Stimulated activated CD4-positive, alpha-beta T cell treated with anti-CD3 and anti-CD28 coated beads, Interleukin-1b, Interleukin-23, amount 100 ng/mL, for 48 hours (primary cell): ENCODE data around the gene NEU1.
A peak's percentile ranks its signal among the peaks of the same experiment; 100 is the strongest.

Experiments
- DNase-seq: peaks from one replicate; pipeline ENCODE4 v3.0.0-alpha.2; 2020

The NEU1 gene

GRCh38 chr6:31892821-31893220, 30.2 kb upstream of the NEU1 start:
- no peak for DNase-seq

GRCh38 chr6:31889331-31889972, 26.8 kb upstream of the NEU1 start:
- no peak for DNase-seq

- peak; percentile 44 for DNase-seq
Measured at GRCh38 chr6:31888276-31889258, 25.9 kb upstream of the NEU1 start.

- DNase-seq, result no peak
Measured at GRCh38 chr6:31887173-31888007, 24.8 kb upstream of the NEU1 start.

GRCh38 chr6:31886541-31886991, 23.9 kb upstream of the NEU1 start:
- DNase-seq, result no peak

GRCh38 chr6:31884528-31885035, 22.0 kb upstream of the NEU1 start:
- DNase-seq, result no peak

GRCh38 chr6:31883676-31884075, 21.1 kb upstream of the NEU1 start:
- no peak for DNase-seq

- no peak for DNase-seq
Measured at GRCh38 chr6:31882344-31882743, 19.7 kb upstream of the NEU1 start.

GRCh38 chr6:31881136-31881859, 18.7 kb upstream of the NEU1 start:
- DNase-seq, result no peak

- no peak for DNase-seq
Measured at GRCh38 chr6:31880616-31881015, 18.0 kb upstream of the NEU1 start.

GRCh38 chr6:31879901-31880300, 17.3 kb upstream of the NEU1 start:
- no peak for DNase-seq

- no peak for DNase-seq
Measured at GRCh38 chr6:31879143-31879542, 16.5 kb upstream of the NEU1 start.

- DNase-seq, result no peak
Measured at GRCh38 chr6:31878726-31879125, 16.1 kb upstream of the NEU1 start, which contains the start of gene SLC44A4. TSS of gene SLC44A4 (minus strand) at chr6:31878997. CDS start at chr6:31878980, 17 bp downstream.

- DNase-seq, result no peak
Measured at GRCh38 chr6:31878222-31878621, 15.6 kb upstream of the NEU1 start.

- DNase-seq, result no peak
Measured at GRCh38 chr6:31877651-31878161, 15.1 kb upstream of the NEU1 start.

GRCh38 chr6:31877125-31877650, 14.6 kb upstream of the NEU1 start:
- DNase-seq, result no peak

- DNase-seq, result no peak
Measured at GRCh38 chr6:31876357-31876756, 13.7 kb upstream of the NEU1 start.

- DNase-seq, result no peak
Measured at GRCh38 chr6:31875877-31876276, 13.3 kb upstream of the NEU1 start.

- DNase-seq, result no peak
Measured at GRCh38 chr6:31874836-31875572, 12.4 kb upstream of the NEU1 start.

GRCh38 chr6:31874084-31874670, 11.6 kb upstream of the NEU1 start:
- DNase-seq, result no peak
